GM03348 (cell line): ENCODE data around the gene ZFPM1.

Experiments used
- DNase-seq: peaks from one replicate; pipeline ENCODE4 v3.0.0; 2012; ENCODE audit warnings: low spot score

ZFPM1 gene

DNA sequence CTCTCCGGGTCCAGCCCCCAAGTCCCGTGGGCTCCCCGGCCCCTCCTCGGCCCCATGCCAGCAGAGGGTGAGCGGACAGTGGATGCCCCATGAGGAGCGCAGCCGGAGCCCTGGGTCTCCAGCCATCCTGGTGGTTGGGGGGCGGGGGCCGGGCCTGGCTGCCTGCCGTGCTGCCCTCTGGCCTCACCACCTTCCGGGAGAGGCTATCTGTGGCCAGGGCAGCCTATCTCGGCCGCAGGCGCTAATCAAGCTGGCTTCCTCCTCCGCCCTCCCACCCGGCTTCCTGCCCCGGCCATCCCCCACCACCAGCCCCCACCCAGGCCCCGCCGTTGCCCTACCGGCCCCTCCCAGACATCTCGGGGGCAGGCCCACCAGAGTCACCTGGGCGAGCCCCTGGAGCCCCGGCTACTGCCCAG lies 46.8 kb downstream of the ZFPM1 start:
- no peak for DNase-seq

- DNase-seq, result no peak
These were observed 47.2 kb downstream of the ZFPM1 start for GRCh38 chr16:88500255-88500661.

- no peak for DNase-seq
These were observed 49.3 kb downstream of the ZFPM1 start for GRCh38 chr16:88502371-88502770.

DNA sequence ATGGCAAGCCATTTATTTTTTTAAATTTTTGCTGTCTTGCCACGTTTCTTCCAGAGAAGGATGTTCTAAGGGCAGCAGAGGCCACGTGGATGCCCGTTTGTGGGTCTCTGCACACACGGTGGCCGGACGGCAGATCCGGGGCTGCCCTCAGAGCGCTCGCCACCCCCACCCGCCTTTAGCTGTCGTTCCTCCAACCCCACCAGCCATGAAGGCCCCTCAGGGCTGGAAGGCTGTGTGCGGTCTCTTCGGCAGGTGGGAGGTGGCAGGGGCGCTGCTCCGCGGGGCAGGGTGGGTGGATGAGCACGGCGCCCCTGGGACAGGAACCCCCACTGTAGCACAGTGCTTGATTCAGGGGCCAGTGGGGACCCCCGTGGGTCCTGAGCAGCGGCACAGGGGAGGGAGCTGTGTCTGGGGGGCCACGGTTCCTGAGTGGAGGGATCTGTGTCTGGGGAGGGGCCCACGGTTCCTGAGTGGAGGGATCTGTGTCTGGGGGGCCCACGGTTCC lies 49.7 kb downstream of the ZFPM1 start:
- no peak for DNase-seq

DNA sequence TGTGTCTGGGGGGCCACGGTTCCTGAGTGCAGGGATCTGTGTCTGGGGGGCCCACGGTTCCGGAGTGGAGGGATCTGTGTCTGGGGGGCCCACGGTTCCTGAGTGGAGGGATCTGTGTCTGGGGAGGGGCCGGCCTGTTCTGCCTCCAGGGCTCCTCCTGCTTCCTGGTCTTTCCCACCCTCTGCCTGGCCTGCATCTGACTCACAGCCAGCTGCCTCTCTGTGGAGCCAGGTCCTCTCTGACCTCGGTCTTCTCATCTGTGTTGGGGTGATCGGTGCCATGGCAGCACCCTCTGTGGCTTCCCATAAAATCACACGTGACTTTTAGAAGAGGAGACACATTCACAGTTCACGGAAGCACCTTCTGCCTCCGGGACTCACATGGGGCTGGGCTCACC lies 50.3 kb downstream of the ZFPM1 start:
- no peak for DNase-seq

- DNase-seq, result no peak
These were observed 50.9 kb downstream of the ZFPM1 start for GRCh38 chr16:88503771-88504488.

DNA sequence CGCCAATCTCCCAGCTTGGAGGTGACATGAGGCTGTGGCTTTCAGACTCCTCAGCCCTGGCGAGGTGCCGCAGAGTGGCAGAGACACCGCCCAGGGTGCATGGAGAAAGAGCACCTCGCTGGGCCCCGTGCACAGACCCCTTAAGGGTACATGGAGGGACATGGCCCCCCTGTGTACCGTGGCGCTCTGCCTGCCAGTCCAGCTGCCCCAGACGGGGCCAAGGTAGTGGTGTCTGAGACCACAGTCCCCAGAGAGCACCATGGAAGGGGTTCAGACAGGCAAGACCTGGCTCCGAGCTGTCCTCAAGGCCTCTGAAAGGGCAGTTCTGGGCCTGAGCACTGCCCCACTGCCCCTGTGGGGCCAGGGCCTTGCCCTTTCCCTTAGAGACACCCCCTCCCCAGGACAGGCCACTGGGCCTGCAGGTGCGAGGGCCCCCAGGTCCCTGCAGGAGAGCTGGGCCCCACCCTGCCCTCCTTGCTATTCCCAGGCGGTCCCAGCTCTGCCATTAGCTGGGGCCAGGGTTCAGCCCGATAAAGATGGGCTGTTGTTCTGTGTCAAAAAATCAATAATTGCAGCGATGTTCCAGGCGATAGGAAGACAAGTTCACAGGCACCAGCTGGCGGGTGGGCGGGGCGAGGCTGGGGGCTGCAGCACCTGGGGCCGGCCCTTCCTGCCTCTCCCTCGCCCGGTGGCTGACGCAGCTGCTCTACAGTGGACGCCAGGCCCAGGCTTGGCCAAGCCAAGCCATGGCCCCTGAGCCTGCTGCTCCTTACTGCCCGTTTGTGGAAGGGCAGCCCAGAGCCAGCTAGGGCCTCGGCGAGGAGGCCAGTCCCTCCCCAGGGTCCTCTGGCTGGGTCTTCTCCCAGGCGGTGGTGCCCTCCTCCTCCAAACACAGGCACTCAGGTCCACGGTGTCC lies 51.7 kb downstream of the ZFPM1 start:
- DNase-seq, result no peak

DNA sequence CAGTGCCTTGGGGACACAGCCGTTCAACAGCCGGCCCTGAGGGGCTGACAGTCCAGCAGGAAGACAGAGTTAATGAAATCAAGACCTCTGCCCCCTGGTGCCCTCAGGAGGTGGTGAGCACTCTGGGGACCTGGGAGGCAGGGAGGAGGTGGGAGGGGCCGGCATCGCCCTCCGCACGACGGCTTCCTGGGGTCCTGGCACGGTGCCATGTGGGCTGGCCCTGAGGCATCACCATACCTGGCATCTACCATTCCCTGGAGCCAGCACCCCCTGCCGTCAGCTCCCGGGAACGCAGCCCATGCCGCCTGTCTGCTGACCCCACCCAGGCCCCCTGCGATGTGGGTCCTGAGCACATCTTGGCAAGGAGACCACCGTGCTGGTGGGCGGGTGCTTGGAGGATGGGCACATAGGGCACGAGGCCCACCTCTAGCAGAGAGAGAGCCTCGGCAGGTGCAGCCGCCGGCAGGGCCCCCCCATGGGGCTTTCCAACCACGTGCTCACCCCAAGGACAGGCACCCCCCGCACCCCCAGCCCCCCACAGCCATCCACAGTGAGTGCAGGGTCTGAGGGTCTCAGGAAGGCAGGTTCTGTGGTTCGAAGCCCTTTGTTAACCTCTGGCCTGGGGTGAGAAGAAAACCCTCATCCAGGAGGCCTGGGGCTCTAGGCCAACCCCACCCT lies 52.5 kb downstream of the ZFPM1 start:
- peak; percentile 69 for DNase-seq

- no peak for DNase-seq
These were observed 53.6 kb downstream of the ZFPM1 start for GRCh38 chr16:88506723-88507122.

DNA sequence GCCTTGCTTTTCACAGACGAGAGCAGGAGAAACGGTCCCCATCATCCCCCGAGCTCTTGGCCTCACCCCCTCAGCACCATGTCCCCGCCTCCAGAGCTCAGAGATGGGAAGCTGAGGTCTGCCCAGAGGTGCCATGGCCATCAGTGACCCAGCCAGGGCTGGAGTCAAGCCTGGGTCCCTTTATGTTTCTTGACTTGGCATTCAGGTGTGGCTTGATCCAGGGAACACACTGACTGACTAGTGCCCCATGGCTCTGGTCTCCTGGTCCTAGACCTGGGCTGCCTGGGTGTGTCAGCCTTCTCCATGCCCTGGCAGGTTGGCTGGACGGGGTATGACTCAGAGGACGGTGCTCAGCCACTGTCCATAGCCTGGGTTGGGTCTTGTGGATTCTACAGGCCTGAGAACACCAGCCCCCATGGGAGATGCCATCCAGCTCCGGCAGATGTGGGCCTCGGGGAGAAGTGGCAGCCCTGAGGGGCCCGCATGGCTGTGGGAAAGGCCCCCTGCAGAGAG lies 54.2 kb downstream of the ZFPM1 start:
- no peak for DNase-seq

DNA sequence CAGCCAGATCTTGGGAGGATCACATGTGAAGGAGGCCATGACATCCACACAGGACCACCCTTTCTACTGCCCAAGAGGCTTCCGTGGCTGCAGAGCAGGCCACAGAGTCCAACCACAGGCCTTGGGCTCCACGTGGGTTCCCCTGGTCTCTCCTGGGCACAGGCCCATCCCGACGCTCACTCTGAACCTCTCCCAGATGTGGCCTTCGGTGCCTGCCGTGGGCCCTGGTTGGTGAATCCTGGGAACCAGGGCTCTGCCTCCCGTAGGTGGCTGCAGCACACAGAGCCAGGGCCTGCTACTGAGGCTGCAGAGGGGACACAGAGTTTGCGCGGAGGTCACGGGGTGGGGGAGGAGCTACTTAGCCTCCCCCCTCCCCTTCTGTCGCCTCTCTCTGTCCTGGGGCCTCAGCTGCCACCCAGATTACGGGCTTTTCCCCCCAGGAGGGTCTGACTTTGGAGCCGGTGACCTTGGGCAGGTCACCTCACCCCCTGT lies 55.3 kb downstream of the ZFPM1 start:
- no peak for DNase-seq

GRCh38 chr16:88508868-88509748 lies 56.0 kb downstream of the ZFPM1 start:
- no peak for DNase-seq

DNA sequence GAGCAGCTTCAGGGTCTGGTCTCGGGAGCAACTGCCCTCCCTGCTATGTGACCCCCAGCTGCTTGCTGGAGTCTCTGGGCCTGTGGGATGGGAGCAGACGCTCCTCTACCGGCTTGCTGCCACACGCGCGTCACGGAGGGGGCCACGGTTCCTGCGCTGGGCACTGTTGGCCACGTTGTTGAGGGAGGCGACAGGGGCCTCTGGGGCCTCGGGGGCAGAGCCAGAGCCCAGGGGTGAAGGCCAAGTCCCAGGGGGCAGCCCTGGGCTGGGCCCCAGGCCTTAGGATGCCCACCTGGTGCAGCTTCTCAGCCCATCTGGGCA lies 56.6 kb downstream of the ZFPM1 start:
- DNase-seq, result no peak

GRCh38 chr16:88510091-88510994 lies 57.3 kb downstream of the ZFPM1 start:
- no peak for DNase-seq

DNA sequence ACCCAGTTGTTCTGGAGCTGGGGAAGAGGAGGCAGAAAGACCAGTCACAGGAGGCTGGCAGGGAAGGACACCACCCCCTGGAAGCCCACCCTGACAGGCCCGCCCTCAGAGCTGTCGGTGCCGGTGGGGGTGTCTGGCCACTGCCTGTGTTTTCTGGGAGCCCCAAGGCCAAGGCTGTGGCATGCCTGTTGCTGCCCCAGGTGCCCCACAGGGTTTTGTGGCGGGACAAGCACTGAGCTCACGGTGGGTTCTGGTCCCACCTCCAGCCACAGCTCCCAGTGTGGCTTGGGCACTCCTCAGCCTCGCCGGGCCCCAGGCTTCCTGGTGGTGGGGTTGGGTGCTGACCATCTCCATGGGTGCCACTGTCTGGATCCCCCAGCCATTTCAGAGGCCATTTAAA lies 58.0 kb downstream of the ZFPM1 start:
- no peak for DNase-seq

DNA sequence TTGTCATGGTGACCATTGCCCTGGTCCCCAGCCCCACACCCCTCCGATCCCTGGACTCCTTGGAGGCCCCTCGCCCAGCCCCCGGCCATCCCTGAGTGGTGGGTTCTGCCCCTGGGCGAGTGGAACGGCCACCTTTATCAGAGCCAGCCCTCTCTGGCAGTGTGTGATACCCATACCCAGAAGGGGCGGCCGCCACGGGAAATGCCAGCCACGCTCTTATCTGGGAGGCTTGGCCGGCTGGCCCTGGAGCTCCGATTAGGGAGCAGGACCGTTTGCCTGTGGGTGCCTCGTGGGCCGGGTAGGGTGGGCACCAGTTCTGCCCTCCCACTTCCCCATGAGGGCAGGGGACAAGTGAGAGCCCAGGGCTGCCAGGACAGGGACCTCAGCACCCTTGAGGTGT lies 58.8 kb downstream of the ZFPM1 start:
- DNase-seq, result no peak

DNA sequence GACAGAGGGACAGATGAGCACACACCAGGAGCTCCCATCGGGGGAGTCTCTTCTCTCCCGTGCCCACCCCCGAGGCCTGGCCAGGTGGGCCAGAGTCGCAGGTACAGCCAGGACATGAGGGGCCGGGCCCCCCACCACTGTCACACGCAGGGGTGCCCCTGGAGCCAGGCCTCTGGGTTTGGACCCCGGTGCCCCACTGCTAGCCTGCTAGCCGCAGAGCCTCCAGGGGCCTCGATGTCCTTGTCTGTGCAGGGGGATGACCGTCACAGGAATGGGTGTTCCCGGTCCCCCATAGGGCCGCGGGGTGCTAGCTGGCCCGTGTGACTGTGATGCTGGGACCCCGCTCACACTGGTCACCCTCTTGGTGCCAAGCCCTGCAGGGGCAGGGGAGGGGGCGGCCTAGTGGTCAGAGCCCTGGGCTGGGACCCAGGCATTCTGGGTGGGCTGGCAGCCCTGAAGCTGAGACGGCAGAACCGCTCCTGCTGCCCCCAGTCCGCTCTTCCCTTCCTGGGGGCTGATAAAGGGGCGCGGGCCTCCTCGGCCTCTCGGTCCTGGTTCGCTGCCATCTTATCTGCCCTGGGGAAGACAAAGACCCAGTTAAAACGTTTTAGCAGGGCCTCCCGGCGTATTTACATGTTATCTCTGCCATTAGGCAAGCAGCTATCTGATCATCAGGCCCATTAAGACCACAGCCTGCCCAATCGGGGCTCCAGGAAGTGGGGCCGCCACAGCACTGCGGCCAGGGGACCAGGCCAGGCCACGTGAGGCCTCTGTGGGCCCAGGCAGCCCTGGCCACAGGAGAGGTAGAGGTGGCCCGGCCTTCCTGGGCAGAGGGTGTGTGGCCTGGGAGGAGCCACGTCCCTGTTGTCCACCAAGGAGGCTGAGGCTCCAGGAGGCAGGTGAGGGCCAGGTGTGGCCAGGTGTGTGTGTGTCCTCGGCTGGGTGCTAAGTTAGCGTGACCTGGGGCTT lies 59.9 kb downstream of the ZFPM1 start:
- no peak for DNase-seq

GRCh38 chr16:88514070-88514469 lies 61.0 kb downstream of the ZFPM1 start:
- DNase-seq, result no peak
